ENCODE results near the gene SLC17A9.

DNA sequence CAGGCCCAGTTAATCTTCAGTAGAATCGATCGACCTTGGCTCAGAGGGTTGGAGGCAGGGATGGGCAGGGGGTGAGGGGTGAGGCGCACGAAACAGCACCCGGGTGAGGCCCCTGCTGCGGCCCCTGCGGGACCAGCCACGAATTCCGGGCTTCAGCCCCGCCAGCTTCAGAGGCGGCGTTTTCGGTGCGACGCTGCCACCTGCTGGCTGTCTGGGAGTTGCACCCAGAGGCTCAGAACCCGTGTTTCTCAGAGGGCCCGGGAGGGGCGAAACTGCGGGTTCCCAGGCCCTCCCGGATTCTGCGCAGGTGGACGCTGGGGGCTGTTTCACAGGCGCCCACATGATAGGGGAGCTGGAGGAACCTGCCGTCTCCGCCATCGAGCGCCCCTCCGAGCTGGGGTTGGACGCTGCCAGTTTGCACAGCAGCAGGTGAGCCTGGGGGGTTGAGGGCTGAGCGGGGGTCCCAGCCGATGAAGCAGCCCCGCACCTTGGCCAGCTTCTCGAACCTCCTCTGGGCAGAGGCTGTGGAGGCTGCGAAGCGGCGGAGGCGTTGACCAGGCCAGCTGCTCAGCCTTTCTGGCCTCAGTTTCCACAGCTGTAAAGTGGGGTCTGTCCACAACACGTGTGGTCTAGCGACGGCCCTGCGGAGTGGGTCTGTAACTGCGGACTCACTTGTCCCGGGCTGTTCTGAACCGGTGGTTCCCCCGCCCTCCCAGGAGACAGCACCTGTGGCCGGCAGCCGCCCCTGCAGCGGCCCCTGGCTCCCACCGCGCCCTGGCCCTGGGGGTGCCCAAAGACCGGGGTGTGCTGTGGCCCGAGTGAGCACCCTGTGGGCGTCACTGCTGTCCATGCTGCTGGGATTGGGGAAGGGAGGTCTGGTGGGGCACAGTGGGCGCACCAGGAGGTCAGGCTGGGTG, 56.8 kb downstream of the SLC17A9 start:
- no peak for TF ChIP-seq POLR2A (IDR thresholded peaks at IDR 0.05; ENCODE audit: low read length)
- TF ChIP-seq GATA1 (IDR thresholded peaks at IDR 0.05; ENCODE audit: low read depth, low read length) = no peak
